ENCODE measurements around the gene PTPRE.

Gene PTPRE

GRCh38 chr10:127966875-127967274, 60.0 kb downstream of the PTPRE start:
- H3K4me3 ChIP-seq (ENCODE audit: insufficient read length, low read depth): no peak overlapping the region

GRCh38 chr10:127968027-127968441, 61.1 kb downstream of the PTPRE start:
- peaks cover 2% of the 10 kb centered on the region for H3K4me1 ChIP-seq (ENCODE audit: insufficient read depth, insufficient read length)
- DNase-seq (ENCODE audit: low read depth, low spot score): no peak
- H3K36me3 ChIP-seq (ENCODE audit: insufficient read depth, insufficient read length, low read length): no peaks in the 10 kb centered on the region
- H3K4me3 ChIP-seq (ENCODE audit: insufficient read length, low read depth): no peak overlapping the region
- no peaks in the 10 kb centered on the region for H3K27me3 ChIP-seq (ENCODE audit: insufficient read depth, insufficient read length)
- no peak for TF ChIP-seq ZNF274 (IDR thresholded peaks at IDR 0.05; ENCODE audit: low read depth, low read length)
- TF ChIP-seq SUZ12 (IDR thresholded peaks at IDR 0.05; ENCODE audit: extremely low read depth, insufficient read depth, insufficient read length): no peak
- TF ChIP-seq YY1 (IDR thresholded peaks at IDR 0.05; ENCODE audit: insufficient read depth, insufficient read length): no peak
- no peak overlapping the region for H3K9ac ChIP-seq (ENCODE audit: insufficient read length, low read depth)
- H3K9me3 ChIP-seq (ENCODE audit: insufficient read depth, low read length): no peaks in the 10 kb centered on the region

More at GRCh38 chr10:127966875-127967274, 60.0 kb downstream of the PTPRE start:
- DNase-seq (ENCODE audit: low read depth, low spot score): no peak
- no peaks in the 10 kb centered on the region for H3K36me3 ChIP-seq (ENCODE audit: insufficient read depth, insufficient read length, low read length)
- peaks cover 9% of the 10 kb centered on the region for H3K4me1 ChIP-seq (ENCODE audit: insufficient read depth, insufficient read length)
- no peaks in the 10 kb centered on the region for H3K9me3 ChIP-seq (ENCODE audit: insufficient read depth, low read length)
- H3K27me3 ChIP-seq (ENCODE audit: insufficient read depth, insufficient read length): no peaks in the 10 kb centered on the region
- no peak for TF ChIP-seq ZNF274 (IDR thresholded peaks at IDR 0.05; ENCODE audit: low read depth, low read length)
- H3K9ac ChIP-seq (ENCODE audit: insufficient read length, low read depth): no peak overlapping the region

DNA sequence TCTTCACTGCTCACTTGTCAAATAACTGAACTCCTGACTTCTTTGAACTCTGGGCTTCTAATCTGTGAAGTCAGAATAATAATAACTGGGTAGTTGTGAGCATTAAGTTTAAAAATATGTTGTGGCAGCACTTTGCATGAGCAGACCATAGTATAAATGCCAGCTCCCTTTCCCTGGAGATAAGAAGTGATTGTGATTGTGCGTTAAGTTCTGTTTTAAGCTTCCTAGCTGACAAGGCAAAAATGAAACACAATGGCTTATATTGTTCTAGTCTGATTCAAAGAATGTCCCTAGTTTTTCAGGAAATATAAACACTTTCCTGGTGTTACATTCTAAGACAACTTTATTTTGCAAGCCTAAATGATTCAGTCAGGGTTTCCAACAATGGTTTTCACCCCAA, 61.8 kb downstream of the PTPRE start:
- no peaks in the 10 kb centered on the region for H3K9me3 ChIP-seq (ENCODE audit: insufficient read depth, low read length)
- no peaks in the 10 kb centered on the region for H3K27me3 ChIP-seq (ENCODE audit: insufficient read depth, insufficient read length)
- TF ChIP-seq YY1 (IDR thresholded peaks at IDR 0.05; ENCODE audit: insufficient read depth, insufficient read length): no peak
- TF ChIP-seq SUZ12 (IDR thresholded peaks at IDR 0.05; ENCODE audit: extremely low read depth, insufficient read depth, insufficient read length): no peak
- TF ChIP-seq ZNF274 (IDR thresholded peaks at IDR 0.05; ENCODE audit: low read depth, low read length): no peak
- no peaks in the 10 kb centered on the region for H3K4me1 ChIP-seq (ENCODE audit: insufficient read depth, insufficient read length)
- no peak for DNase-seq (ENCODE audit: low read depth, low spot score)
- no peak overlapping the region for H3K9ac ChIP-seq (ENCODE audit: insufficient read length, low read depth)
- no peaks in the 10 kb centered on the region for H3K36me3 ChIP-seq (ENCODE audit: insufficient read depth, insufficient read length, low read length)
- no peak overlapping the region for H3K4me3 ChIP-seq (ENCODE audit: insufficient read length, low read depth)

- no peak overlapping the region for H3K9ac ChIP-seq (ENCODE audit: insufficient read length, low read depth)
- H3K36me3 ChIP-seq (ENCODE audit: insufficient read depth, insufficient read length, low read length): no peaks in the 10 kb centered on the region
- no peaks in the 10 kb centered on the region for H3K27me3 ChIP-seq (ENCODE audit: insufficient read depth, insufficient read length)
- no peaks in the 10 kb centered on the region for H3K4me1 ChIP-seq (ENCODE audit: insufficient read depth, insufficient read length)
- DNase-seq (ENCODE audit: low read depth, low spot score): no peak
- no peak overlapping the region for H3K4me3 ChIP-seq (ENCODE audit: insufficient read length, low read depth)
- H3K9me3 ChIP-seq (ENCODE audit: insufficient read depth, low read length): no peaks in the 10 kb centered on the region
- TF ChIP-seq ZNF274 (IDR thresholded peaks at IDR 0.05; ENCODE audit: low read depth, low read length): no peak
- TF ChIP-seq SUZ12 (IDR thresholded peaks at IDR 0.05; ENCODE audit: extremely low read depth, insufficient read depth, insufficient read length): no peak
- TF ChIP-seq YY1 (IDR thresholded peaks at IDR 0.05; ENCODE audit: insufficient read depth, insufficient read length): no peak
These were observed 64.4 kb downstream of the PTPRE start for GRCh38 chr10:127971101-127971946.

GRCh38 chr10:127971963-127972615, 65.2 kb downstream of the PTPRE start:
- no peaks in the 10 kb centered on the region for H3K4me1 ChIP-seq (ENCODE audit: insufficient read depth, insufficient read length)

GRCh38 chr10:127972751-127973357, 66.0 kb downstream of the PTPRE start:
- H3K4me1 ChIP-seq (ENCODE audit: insufficient read depth, insufficient read length): no peaks in the 10 kb centered on the region
- no peaks in the 10 kb centered on the region for H3K36me3 ChIP-seq (ENCODE audit: insufficient read depth, insufficient read length, low read length)
- no peak overlapping the region for H3K9ac ChIP-seq (ENCODE audit: insufficient read length, low read depth)
- no peak for DNase-seq (ENCODE audit: low read depth, low spot score)
- no peak for TF ChIP-seq SUZ12 (IDR thresholded peaks at IDR 0.05; ENCODE audit: extremely low read depth, insufficient read depth, insufficient read length)
- no peak for TF ChIP-seq YY1 (IDR thresholded peaks at IDR 0.05; ENCODE audit: insufficient read depth, insufficient read length)
- TF ChIP-seq ZNF274 (IDR thresholded peaks at IDR 0.05; ENCODE audit: low read depth, low read length): no peak
- no peaks in the 10 kb centered on the region for H3K9me3 ChIP-seq (ENCODE audit: insufficient read depth, low read length)
- no peak overlapping the region for H3K4me3 ChIP-seq (ENCODE audit: insufficient read length, low read depth)
- no peaks in the 10 kb centered on the region for H3K27me3 ChIP-seq (ENCODE audit: insufficient read depth, insufficient read length)

More at GRCh38 chr10:127971963-127972615, 65.2 kb downstream of the PTPRE start:
- Histone ChIP-seq H3K4me3 (ENCODE audit: insufficient read length, low read depth) (no peak overlapping the region), H3K9me3 (ENCODE audit: insufficient read depth, low read length) (no peaks in the 10 kb centered on the region), H3K9ac (ENCODE audit: insufficient read length, low read depth) (no peak overlapping the region), H3K27me3 (ENCODE audit: insufficient read depth, insufficient read length) (no peaks in the 10 kb centered on the region), H3K36me3 (ENCODE audit: insufficient read depth, insufficient read length, low read length) (no peaks in the 10 kb centered on the region)
- DNase-seq (ENCODE audit: low read depth, low spot score): no peak
- TF ChIP-seq ZNF274 (IDR thresholded peaks at IDR 0.05; ENCODE audit: low read depth, low read length): no peak
- TF ChIP-seq YY1 (IDR thresholded peaks at IDR 0.05; ENCODE audit: insufficient read depth, insufficient read length): no peak
- TF ChIP-seq SUZ12 (IDR thresholded peaks at IDR 0.05; ENCODE audit: extremely low read depth, insufficient read depth, insufficient read length): no peak

DNA sequence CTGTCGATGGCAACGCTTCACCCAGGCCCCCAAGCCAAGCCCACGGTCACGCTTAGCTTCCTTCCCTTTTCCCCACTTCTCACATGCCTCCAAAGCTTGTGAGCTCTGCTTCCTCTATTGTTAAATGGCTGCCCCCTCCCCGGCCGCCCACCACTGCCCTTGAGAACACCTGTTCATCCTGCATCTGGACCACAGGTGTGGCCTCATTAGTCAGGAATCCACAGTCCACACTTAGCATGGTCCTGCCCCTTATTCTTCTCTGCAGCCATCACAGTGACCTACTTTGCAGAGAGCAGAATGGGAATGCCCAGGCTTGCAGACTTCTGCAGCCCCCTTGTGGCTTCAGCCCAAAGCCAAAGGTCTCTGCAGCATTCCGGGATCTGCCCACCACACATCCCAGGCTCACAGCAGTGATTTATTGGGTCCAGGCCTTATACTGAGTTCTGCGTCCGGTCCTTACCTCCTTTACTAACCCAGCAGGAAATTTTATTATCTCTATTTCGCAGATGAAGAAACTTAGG, 66.9 kb downstream of the PTPRE start:
- Histone ChIP-seq H3K9me3 (ENCODE audit: insufficient read depth, low read length) (no peaks in the 10 kb centered on the region), H3K4me1 (ENCODE audit: insufficient read depth, insufficient read length) (no peaks in the 10 kb centered on the region), H3K36me3 (ENCODE audit: insufficient read depth, insufficient read length, low read length) (no peaks in the 10 kb centered on the region), H3K4me3 (ENCODE audit: insufficient read length, low read depth) (no peak overlapping the region), H3K27me3 (ENCODE audit: insufficient read depth, insufficient read length) (no peaks in the 10 kb centered on the region), H3K9ac (ENCODE audit: insufficient read length, low read depth) (no peak overlapping the region)
- TF ChIP-seq ZNF274 (IDR thresholded peaks at IDR 0.05; ENCODE audit: low read depth, low read length) (no peak), YY1 (IDR thresholded peaks at IDR 0.05; ENCODE audit: insufficient read depth, insufficient read length) (no peak), SUZ12 (IDR thresholded peaks at IDR 0.05; ENCODE audit: extremely low read depth, insufficient read depth, insufficient read length) (no peak)
- no peak for DNase-seq (ENCODE audit: low read depth, low spot score)
